GDM1 (cell line): ENCODE results near the gene MT1E.
"Not testable (repeated sequence)": the region's sequence is repeated elsewhere in the genome, so short reads cannot be mapped to it uniquely, and the experiment has no call there.

Experiments
- DNase-seq: peaks from one replicate; lab custom pipeline; 2025; lab: John Stamatoyannopoulos, UW

The MT1E gene

DNA sequence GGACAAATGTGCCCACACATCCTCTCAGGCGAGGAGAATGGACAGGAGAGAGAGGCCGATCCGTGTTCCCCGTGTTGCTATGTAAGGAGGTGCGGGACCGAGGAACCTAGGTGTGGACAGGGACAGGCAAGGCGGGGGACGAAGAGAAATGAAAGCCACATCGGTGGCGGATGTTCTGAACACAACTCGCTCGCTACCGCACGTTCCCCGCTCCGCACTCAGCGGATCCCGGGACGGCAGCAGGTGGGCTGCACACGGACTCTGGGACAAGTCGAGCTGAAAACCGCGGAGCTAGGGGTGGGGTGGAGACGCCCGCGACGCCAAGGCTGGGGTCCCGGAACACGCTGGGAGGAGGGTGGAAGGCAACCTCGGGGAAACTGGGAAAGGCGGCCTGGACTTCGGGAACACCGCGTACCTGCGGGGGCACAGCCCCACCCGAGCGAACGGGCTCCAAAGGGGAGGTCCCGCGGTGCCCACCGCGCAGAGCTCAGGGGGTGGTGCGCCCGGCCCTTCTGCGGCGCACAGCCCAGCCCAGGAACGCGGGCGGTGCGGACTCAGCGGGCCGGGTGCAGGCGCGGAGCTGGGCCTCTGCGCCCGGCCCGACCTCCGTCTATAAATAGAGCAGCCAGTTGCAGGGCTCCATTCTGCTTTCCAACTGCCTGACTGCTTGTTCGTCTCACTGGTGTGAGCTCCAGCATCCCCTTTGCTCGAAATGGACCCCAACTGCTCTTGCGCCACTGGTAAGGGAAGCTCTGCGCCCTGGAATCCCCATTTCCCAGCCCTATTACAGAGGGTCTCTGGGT lies at the start of gene MT1E:
Gene MT1E, plus strand, starts transcription at position 642 of the 803 bp plus-strand sequence. Its CDS starts 71 bp downstream, at position 713.
- no peak for DNase-seq

DNA sequence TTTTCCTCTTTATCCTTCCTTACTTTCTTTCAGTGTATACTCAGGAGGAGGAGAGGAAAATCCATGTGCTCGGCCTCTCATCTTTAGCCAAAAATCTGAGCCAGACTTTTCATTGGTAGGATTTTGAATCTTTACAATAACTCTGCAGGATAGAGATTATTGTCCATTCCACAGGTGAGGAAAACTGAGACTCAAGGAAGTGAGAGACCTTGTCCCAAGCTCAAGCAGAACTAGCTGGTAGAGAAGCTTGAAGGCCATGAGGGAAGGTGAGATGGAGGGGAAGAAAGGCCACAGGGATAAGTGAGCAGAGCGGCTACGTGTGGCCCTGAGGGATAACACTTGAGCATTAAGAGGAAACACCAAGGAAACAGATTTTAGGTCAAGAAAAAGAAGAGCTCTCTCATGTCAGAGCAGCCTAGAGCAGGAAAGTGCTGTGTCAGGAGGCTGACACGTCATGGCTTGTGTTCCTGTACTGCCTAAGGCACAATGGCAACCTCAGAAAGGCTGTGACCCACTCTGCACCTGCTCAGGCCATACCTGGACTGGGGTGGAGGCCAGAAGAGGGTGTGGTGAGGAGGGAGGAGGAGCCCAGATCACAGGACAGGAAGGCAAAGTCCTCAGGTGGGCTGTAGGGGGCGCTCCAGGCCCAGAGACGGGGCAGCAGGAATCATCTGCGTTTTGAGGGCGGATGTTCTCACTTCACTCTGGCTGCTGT lies 48.8 kb upstream of the MT1E start:
- peak; percentile 16 for DNase-seq

DNA sequence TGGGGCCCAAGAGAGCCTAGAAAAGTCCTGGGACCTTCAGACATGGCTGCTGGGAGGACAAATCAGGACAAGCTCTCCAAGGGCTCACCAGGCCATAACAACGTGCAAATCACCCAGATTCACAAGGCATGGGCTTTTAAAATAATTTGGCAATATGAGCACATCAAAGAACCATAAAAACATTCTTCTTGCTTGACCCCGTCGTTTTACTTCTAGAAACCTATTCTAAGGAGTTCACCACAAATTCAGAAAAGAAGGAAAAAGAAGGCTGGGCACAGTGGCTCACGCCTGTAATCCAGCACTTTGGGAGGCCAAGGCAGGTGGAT lies 48.3 kb upstream of the MT1E start:
- no peak for DNase-seq

DNA sequence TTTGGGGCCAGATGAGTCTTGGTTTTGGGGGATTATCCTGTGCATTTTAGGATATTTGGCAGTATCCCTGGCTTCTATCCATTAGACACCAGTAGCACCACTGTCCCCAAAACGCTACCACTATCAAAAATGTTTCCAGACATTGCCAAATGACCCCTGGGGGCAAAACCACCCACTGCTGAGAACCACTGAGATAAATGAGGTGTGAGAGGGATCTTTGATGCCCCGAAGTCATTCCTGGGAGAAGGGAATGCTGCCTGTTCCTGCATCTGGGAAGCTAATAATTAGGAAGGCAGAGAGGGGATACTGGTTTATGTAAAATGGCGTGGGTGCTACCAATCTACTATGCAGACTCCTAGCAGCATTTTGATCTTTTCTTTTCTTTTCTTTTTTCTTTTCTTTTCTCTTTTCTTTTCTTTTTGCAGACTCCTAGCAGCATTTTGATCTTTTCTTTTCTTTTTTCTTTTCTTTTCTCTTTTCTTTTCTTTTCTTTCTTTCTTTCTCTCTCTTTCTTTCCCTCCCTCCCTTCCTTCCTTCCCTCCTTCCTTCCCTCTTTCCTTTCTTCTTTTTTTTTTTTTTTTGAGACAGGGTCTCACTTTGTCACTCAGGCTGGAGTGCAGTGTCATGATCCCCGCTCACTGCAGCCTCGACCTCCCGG lies 45.1 kb upstream of the MT1E start:
- no peak for DNase-seq

DNA sequence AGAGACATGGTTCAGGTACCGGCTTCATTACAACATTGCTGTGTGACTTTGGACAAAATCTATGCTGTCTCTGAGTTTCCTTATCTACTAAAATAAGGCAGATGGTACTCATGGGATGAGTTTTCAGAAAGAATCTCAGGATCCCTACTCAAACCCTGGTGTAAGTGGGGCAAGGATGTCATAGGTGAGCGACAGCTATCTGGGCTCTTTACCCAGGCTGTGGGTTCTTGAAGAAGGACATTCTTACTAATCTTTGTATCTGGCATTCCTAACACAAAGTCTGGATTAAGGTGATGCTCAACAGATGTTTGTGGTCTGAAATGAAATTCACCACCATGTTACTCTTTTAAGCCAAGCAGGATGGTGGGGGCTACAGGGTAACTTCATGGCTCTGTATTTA lies 42.7 kb upstream of the MT1E start:
- DNase-seq: not testable (repeated sequence)

DNA sequence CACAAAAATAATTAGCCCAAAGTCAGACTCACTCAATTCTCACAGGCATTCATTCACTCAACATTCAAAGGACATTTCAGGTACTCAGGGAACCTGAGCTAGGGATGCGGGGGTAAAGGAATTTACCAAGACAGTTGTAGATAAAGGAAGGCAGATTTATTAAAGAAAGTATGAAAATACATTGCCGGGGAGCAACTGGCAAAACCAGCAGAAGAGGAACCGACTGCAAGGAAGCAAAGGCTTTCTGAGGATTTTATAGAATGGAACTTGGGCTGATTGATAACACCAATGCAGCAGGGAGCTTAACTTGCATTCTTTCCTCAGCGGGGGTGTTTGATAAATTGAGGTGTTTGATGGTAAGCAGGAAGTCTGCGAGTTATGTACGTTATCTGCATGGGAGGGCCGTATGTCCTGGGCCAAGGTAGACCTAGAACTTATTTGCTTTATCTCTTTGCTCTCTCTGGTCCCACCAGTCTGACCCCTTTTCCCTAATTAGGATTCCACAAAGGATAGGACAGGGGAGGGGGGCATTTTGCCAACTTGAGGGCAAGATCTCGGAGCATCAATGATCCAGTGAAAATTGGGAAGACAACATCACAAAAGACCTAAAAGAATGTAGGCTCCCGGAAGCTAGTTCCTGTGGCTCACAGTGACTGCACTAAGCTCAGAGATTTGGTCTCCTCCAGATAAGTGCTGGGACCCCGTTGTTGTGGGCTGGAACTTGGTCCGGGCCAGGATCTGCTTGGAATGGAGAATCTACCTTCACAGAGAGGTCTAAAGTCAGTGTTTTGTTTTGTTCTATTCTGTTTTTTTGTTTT lies 42.0 kb upstream of the MT1E start:
- DNase-seq: no peak

DNA sequence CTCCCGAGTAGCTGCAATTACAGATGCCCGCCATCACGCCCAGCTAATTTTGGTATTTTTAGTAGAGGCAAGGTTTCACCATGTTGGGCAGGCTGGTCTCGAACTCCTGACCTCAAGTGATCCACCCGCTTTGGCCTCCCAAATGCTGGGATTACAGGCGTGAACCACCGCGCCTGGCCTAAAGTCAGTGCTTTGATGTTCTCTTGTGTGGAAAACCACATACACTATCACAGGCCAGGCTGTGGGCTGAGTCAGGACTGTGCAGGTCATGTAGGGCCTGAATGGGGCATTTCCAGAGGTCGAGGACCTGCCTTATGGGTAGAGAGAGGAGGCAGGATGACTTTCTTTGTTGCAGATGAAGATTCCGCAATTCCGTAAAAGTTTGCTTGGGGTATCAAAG lies 41.3 kb upstream of the MT1E start:
- DNase-seq: no peak

DNA sequence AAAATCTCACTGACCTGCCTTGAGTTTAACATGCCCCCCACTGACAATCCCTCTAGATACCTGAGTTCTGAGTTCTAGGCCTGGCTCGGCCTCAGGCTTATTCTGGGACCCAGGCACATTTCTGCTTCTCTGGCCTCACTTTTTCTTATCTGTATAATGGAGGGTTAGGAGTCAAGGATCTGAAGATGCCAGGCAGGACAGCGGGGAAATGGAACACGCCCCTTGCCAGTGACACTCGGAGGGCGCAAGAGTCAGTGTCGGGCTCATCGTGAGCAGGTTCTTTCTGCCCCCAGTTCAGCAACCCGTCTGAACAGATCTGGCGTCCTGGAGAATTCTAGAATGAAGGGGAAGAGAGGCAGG lies 36.8 kb upstream of the MT1E start:
- no peak for DNase-seq

DNA sequence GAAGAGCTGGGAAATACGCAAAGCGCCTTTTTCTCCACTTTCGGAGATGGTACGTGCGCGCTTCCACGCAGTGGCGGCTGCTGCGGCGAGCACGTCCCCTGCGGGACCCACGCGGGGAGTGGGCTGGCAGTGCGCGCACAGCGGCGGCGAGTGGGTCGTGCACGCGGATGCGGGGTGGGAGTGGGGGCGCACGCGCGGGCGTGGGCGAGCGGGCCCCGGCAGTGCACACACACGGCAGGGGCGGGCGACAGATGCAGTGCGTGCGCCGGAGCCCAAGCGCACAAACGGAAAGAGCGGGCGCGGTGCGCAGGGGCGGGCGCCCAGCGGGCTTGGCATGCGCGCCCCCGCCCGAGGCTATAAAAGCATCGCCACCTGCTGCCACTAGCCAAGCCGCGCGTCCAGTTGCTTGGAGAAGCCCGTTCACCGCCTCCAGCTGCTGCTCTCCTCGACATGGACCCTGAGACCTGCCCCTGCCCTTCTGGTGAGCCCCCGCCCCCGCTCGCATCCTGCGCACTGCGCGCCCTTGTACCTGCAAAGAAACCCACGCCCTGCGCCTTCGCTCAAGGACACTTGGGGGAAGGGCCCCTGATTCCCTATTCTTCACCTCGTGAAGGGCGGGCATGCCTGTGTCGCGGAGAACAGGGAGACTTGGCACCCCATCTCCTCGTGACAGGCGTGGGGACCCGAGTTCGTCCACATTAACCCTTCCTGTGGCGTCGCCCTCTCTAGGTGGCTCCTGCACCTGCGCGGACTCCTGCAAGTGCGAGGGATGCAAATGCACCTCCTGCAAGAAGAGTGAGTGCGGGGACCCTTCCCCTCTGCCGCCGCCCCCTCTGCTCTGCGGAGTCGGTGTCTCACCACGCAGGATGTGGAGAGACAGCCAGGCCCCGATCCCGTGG lies 36.2 kb upstream of the MT1E start, which contains the start of gene MT3:
Gene MT3, plus strand, starts transcription at position 388 of the 899 bp plus-strand sequence. Its CDS starts 63 bp downstream, at position 451.
- DNase-seq: no peak

DNA sequence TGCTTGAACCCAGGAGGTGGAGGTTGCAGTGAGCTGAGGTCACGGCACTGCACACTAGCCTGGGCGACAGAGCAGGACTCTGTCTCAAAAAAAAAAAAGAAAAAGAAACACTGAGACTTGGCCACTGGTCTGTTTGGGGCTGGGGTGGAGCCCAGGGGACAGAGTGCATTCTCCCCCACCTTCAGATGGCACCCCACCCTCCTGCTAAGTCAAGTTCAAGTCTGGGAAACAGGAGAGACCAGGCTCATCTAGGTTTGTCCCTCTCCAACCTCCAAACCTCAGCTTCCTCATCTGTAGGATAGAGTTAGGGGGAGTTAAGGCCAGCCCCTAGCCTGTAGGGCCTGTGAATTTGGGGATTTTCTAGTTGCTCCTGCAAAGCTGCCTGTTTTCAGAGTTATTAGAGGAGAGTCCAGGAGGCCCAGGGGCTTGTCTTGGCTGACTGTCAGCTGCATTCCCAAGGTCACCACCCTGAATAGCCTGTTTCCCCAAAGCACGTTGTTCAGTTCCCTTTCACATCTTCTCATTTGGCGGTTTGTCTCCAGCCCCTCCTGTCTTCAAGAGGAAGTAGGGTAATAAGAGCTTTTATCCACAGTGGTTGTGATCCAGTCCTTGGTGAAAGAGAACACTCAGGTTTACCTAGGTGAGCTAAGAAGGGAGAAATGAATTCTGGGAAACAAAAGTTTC lies 34.1 kb upstream of the MT1E start:
- peak; percentile 42 for DNase-seq

DNA sequence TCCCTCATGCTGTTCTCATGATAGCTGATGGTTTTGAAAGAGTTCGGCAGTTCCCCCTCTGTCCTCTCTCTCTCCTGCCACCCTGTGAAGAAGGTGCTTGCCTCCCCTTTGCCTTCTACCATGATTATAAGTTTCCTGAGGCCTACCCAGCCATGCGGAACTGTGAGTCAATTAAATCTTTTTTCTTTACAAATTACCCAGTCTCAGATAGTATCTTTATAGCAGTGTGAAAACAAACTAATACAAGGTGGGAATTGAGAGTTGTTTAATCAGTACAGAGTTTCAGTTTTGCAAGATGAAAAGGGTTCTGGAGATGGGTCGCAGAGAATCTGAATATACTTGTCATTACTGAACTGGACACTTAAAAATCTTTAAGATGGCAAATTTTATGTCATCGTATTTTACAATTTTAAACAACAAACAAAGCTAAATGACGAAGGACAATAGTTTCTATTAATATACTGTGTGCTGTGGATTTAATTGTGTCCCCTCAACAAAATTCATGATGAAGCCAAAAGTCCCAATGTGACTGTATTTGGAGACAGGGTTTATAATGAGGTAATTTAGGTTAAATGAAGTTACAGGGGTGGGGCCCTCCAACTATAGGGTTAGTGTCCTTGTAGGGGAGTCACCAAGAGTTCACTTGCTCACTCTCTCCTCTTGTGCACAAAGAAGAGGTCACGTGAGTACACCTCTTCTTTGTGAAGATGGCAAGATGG lies 31.8 kb upstream of the MT1E start:
- no peak for DNase-seq

DNA sequence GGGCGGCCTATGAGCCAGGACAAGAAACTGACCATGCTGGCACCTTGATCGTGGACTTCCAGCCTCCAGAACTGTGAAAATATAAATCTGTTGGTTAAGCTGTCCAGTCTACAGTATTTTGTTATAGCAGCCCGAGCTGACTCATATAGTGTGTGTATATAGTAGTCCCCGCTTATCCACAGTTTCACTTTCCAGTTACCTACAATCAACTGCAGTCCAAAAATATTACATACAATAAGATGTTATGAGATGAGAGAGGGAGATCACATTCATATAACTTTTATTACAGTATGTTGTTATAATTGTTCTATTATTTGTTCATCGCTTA lies 31.3 kb upstream of the MT1E start:
- no peak for DNase-seq

DNA sequence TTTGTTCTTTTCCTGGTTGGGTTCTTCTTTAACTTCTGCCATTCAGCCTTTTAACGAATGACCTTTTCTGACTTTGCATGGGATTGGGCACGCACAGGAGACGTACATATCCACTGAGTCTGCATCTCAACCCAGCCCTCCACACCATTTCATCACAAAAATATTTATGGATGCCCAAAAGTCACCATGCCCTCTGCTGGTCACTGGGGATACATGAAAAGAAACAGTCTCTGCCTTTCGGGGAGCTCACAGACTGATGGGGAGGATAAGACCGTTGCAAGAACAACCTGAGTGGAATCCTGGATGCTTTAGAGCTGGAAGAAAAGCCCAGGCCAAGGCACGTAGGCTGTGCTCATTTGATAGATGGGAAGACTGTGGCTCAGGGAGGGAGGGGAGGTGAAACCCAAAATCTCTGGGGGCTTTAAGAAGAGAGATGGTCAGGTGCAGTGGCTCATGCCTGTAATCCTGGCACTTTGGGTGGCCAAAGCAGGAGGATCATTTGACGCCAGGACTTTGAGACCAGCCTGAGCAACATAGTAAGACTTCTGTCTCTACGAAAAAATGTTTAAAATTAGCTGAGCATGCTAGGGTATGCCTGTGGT lies 25.1 kb upstream of the MT1E start:
- DNase-seq: no peak

DNA sequence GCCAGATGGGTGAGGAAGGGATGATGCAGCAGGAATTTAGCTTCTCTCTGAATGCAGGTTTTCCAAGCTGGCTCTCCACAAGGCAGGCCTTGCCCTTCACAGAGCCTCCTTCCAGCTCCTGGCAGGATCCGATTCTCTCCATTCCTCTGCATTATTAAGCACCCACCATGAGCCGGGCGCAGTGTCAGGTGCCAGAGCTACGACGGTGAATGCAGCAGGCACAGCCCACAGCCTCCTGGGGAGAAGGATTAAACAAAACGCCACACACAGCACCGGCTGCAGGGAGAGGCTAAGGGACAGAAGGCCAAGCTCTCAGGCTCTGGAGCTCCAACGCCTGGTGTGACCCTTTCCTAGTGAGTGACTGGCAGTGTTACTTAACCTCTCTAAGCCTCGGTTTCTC lies 24.3 kb upstream of the MT1E start:
- DNase-seq: no peak

DNA sequence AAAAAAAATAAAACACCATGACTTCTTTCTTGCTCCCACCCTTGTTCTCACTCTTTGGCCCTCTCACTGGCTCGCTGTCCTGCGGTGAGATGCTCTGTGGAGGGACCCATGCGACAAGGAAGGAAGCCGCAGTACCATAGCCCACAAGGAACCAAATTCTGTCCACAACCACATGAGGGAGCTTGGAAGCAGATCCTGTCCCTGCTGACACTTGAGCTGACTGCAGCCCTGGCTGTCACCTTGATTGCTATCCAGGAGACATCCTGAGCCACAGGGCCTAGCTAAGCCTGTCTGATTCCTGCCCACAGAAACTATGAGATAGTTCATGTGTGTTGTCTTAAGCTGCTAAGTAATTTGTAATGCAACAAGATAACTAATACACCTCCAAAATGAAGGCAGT lies 22.0 kb upstream of the MT1E start:
- DNase-seq: no peak

DNA sequence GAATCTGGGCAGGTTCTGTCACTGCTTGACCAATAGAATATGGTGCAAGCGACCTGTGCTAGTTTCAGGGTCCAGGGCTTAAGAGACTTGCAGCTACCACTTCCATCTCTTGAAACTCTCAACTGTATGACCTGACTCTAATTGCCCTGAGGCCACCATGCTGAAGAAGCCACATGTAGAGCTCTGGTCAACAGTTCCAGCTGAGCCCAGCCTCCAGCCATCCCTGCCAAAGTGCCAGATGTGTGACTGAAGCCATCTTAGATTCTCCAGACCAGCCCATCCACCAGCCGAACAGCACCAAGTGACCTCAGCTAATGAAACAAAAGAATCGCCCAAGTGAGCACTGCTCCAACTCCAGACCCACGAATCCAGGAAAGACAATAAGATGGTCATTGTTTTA lies 20.6 kb upstream of the MT1E start:
- no peak for DNase-seq

DNA sequence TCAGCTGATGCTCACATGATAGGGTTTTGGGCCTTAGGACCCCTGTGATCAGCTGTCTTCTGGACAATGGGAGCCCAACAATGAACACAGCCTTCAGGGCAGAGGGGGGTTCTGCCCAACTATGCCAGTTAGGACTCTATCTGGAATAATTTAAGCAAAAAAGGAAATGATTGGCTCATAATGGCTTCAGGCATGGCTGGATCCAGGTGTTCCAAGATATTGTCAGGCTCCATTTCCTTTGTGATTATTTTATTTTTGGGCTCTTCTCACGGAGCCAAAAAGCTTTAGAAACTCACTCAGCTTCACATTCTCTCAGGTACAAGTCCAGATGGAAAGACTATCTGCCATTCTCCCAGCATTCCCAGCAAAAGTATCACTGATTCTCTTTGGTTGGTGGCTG lies 20.1 kb upstream of the MT1E start:
- no peak for DNase-seq

DNA sequence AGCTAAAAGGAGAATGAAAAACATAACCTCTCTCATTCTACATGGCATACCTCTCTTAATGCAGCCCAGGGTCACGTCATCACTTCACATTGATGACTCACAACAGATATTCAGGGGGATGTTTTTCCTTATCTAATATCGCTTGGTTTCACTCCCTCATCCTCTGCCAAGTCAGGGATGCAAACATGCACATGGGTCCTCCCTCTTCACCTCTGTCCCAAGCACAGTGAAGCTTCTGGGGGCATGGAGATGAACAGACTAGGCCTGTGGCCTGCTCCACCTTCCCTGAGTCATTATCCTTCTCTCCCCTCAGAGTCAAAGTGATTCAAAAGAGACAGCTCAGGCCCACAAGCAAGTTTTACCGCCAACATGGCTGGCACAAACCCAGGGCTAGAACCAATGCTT lies 19.5 kb upstream of the MT1E start:
- DNase-seq: no peak

DNA sequence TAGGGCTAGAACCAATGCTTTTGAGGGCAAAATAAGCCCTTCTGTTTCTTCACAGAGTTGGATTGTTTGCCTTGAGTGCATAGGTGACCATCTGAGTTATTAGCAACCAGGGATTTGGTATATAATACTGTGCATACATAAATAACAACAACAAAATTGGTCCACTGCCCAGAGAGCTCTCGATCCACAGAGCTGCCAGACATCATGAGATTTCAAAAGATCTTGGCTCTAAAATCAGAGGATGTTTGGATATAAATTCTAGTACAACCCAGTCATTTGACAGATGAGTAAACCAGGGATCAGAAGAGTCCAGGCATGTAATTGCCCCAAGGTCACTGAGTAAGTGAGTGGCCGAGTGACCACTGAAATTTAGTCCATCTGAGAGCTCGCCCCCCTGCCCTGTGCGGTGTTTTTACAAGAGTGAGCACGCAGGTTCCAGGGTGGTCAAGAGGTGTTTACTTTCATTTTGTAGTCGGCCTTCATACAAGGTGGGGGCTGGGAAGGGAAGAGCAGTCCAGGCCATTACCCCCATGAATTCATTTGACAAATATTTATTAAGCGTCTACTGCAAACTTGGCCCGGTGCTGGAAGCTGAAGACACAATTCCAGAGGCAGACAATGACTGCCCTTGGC lies 19.0 kb upstream of the MT1E start:
- DNase-seq: no peak
